GM19455 (cell line): ENCODE results near the gene ACTRT2.

Experiments
- ATAC-seq: cut with Tn5 transposase; IDR thresholded peaks from one replicate; pipeline ENCODE4 v1.9.1; 2021; ENCODE audit not compliant: unreplicated experiment

ACTRT2 gene

GRCh38 chr1:3067301-3067670, 46.0 kb downstream of the ACTRT2 start:
- ATAC-seq, result no peak

- ATAC-seq, result no peak
These were observed 46.6 kb downstream of the ACTRT2 start for GRCh38 chr1:3067671-3068563.

GRCh38 chr1:3068564-3069431, 47.5 kb downstream of the ACTRT2 start, which contains the start of gene PRDM16:
PRDM16 (plus strand) TSS chr1:3069203; CDS start chr1:3069260, 57 bp downstream.
- ATAC-seq, result no peak

DNA sequence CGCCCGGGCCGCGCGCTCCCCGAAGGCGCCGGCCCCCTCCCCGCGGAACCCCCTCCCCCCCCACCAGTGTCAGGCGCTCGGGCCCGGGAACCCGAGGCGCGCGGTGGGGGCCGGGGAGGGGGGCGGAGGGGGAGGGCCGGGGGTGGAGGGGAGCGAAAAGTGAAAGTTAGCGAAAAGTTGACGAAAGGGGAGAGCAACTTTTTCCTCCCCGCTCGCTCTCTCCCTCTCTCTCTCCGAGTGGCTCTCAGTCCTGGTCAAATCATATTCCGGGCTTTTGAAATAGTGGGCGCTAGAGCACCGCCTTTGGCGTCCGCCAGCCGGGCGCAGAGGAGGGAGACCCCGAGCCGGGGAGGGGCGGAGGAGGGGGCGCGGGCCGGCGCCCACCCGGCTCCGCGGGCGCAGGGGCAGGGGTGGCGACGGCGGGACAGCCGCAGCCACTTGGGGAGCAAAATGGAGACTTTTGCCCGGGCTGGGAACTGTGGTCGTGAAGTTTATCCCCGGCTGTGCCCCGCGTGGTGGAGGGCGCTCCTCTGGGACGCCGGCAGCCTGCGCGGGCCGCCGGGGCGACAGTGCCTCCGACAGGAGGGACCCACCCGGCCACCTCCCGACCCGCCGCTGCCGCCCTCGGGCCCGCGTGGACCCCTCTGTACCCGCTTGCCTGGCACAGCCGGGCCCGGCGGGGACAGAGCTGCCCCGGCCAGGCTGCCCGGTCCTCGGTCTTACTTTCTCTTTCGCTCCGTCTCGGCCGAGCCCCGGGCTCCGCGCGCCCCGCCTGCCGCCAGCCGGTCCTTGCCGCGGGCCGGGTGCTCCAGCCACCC, 48.4 kb downstream of the ACTRT2 start:
- no peak for ATAC-seq

- ATAC-seq, result no peak
These were observed 49.0 kb downstream of the ACTRT2 start for GRCh38 chr1:3070309-3070643.

- no peak for ATAC-seq
These were observed 49.6 kb downstream of the ACTRT2 start for GRCh38 chr1:3070644-3071564.

- ATAC-seq, result no peak
These were observed 50.5 kb downstream of the ACTRT2 start for GRCh38 chr1:3071565-3072390.
